Hematopoietic multipotent progenitor cell treated with erythropoietin and hydrocortisone succinate and interleukin-3 and kit ligand, for 8 days (in vitro differentiated cells): ENCODE results near the gene DLGAP5.

Experiments
- DNase-seq: peaks from one replicate; pipeline ENCODE4 v3.0.0-alpha.2; 2015

Gene DLGAP5

GRCh38 chr14:55107766-55108554 is 83.4 kb downstream of the DLGAP5 start:
- DNase-seq, result peak; percentile 81

- no peak for DNase-seq
These were observed 85.4 kb downstream of the DLGAP5 start for GRCh38 chr14:55105991-55106390.

- no peak for DNase-seq
These were observed 87.1 kb downstream of the DLGAP5 start for GRCh38 chr14:55103971-55104954.

- DNase-seq, result peak; percentile 86
These were observed 88.3 kb downstream of the DLGAP5 start for GRCh38 chr14:55103005-55103640.

GRCh38 chr14:55102141-55102621 is 89.2 kb downstream of the DLGAP5 start:
- DNase-seq, result peak; percentile 69

GRCh38 chr14:55101698-55102097 is 89.7 kb downstream of the DLGAP5 start:
- DNase-seq, result no peak

GRCh38 chr14:55099756-55100155 is 91.6 kb downstream of the DLGAP5 start:
- DNase-seq, result no peak

GRCh38 chr14:55098561-55098898 is 92.9 kb downstream of the DLGAP5 start:
- DNase-seq, result no peak
